Neutrophil (primary cell): Measurements from ENCODE around the gene SNX9.

Source experiments
- H3K27ac ChIP-seq: fragments of 200-600 bp; sonication (generic); 2 replicates; pipeline ENCODE4 v1.5.1; 2016; ENCODE audit warnings: mild to moderate bottlenecking, moderate library complexity
- H3K27me3 ChIP-seq: fragments of 200-600 bp; sonication (generic); 2 replicates; pipeline ENCODE4 v1.6.0; 2016; ENCODE audit warnings: mild to moderate bottlenecking
- H3K36me3 ChIP-seq: fragments of 200-600 bp; sonication (generic); 2 replicates; pipeline ENCODE4 v1.5.1; 2017
- H3K4me1 ChIP-seq, 2 experiments: fragments of 200-600 bp in 1 of 2; sonication (generic) in 1 of 2; 1 replicate in 1 of 2; 2 replicates in 1 of 2; pipeline versions ENCODE4 v1.5.1 to v1.6.1; 2013 to 2016; ENCODE audit warnings: low read depth in 1 of 2, low read length in 1 of 2, mild to moderate bottlenecking in 1 of 2, moderate library complexity in 1 of 2; ENCODE audit not compliant: control insufficient read depth in 1 of 2, insufficient read depth in 1 of 2
- H3K4me3 ChIP-seq, 2 experiments: fragments of 200-600 bp in 1 of 2; sonication (generic) in 1 of 2; 1 replicate in 1 of 2; 2 replicates in 1 of 2; pipeline ENCODE4 v1.5.1; 2013 to 2016; ENCODE audit warnings: low read depth in 1 of 2, low read length in 1 of 2, mild to moderate bottlenecking in 1 of 2, moderate library complexity in 1 of 2
- H3K9me3 ChIP-seq: fragments of 200-600 bp; sonication (generic); 2 replicates; pipeline ENCODE4 v1.5.1; 2016
- CTCF ChIP-seq: fragments of 200-600 bp; sonication (generic); IDR thresholded peaks from 2 replicates; pipeline ENCODE4 v1.5.1; 2016; ENCODE audit warnings: antibody characterized with exemption

SNX9 gene

DNA sequence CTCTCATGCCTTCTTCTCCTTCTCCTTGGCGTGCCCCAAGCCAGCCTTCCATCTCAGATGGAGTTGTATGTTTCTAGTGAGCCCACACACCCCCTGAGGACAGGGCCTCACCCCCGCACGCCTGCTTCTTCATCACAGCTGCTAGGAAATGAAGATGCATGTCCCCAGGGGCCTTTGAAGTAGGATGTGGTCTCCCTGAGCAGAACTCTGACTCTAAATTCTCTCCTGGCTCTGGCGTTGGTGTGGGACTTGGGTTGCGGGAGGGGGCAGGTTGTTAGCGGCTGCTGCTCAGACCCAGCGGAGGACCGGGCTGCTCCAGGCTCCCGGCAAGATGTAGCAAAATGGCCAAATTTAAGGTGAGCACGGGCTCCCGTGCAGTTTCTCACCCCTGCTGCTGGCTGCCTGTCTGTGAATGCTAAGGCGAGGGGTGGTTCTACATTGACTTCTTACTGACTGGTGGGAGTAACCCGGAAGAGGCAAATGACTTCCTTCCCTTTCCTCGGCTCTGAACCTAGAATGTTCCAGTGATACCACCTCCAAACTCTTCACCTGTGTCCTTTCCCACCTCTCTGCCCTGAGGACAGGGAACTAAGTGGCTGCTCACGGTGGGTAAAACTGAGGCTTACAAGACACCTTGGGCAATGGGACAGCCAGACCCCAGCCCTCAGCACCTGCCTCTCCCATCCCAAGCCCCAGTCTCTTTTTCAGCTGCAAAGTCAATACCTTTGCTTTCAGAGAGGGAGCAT, 167.4 kb downstream of the SNX9 start:
- no peak overlapping the region for H3K4me3 ChIP-seq
- peak overlapping the region; percentile 39 for H3K27ac ChIP-seq
- no peak for TF ChIP-seq CTCF
- H3K4me1 ChIP-seq = peaks cover 19 to 28% of the 10 kb centered on the region in 2 experiments
- no peaks in the 10 kb centered on the region for H3K9me3 ChIP-seq
- H3K36me3 ChIP-seq = no peaks in the 10 kb centered on the region
- no peaks in the 10 kb centered on the region for H3K27me3 ChIP-seq

GRCh38 chr6:157991067-157991432, 168.0 kb downstream of the SNX9 start:
- H3K36me3 ChIP-seq = no peaks in the 10 kb centered on the region
- H3K4me1 ChIP-seq = peaks cover 19 to 28% of the 10 kb centered on the region in 2 experiments
- no peaks in the 10 kb centered on the region for H3K9me3 ChIP-seq
- H3K27ac ChIP-seq = peak overlapping the region; percentile 39
- H3K4me3 ChIP-seq = no peak overlapping the region
- no peak for TF ChIP-seq CTCF
- no peaks in the 10 kb centered on the region for H3K27me3 ChIP-seq

DNA sequence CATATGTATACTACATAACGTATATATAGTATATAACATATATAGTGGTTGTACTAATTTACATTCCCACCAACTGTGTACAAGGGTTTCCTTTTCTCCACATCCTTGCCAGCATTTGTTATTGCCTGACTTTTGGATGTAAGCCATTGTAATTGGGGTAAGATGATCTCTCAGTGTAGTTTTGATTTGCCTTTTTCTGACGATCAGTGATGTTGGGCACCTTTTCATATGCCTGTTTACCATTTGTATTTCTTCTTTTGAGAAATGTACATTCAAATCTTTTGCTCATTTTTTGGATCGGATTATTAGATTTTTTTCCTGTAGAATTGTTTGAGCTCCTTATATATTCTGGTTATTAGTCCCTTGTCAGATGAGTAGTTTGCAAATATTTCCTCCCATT, 170.0 kb downstream of the SNX9 start:
- Histone ChIP-seq H3K9me3 (no peaks in the 10 kb centered on the region), H3K4me3 (no peak overlapping the region), H3K36me3 (no peaks in the 10 kb centered on the region), H3K27ac (no peak overlapping the region), H3K4me1 (peaks cover 19 to 28% of the 10 kb centered on the region in 2 experiments), H3K27me3 (no peaks in the 10 kb centered on the region)
- no peak for TF ChIP-seq CTCF

- no peak for TF ChIP-seq CTCF
- no peak overlapping the region for H3K27ac ChIP-seq
- H3K4me1 ChIP-seq = peaks cover 19 to 28% of the 10 kb centered on the region in 2 experiments
These were observed 171.2 kb downstream of the SNX9 start for GRCh38 chr6:157994125-157994795.

More at GRCh38 chr6:157994125-157994795, 171.2 kb downstream of the SNX9 start:
- Histone ChIP-seq H3K4me3 (no peak overlapping the region), H3K9me3 (no peaks in the 10 kb centered on the region), H3K27me3 (no peaks in the 10 kb centered on the region), H3K36me3 (no peaks in the 10 kb centered on the region)
